ENCODE results near the gene PARVA.

DNA sequence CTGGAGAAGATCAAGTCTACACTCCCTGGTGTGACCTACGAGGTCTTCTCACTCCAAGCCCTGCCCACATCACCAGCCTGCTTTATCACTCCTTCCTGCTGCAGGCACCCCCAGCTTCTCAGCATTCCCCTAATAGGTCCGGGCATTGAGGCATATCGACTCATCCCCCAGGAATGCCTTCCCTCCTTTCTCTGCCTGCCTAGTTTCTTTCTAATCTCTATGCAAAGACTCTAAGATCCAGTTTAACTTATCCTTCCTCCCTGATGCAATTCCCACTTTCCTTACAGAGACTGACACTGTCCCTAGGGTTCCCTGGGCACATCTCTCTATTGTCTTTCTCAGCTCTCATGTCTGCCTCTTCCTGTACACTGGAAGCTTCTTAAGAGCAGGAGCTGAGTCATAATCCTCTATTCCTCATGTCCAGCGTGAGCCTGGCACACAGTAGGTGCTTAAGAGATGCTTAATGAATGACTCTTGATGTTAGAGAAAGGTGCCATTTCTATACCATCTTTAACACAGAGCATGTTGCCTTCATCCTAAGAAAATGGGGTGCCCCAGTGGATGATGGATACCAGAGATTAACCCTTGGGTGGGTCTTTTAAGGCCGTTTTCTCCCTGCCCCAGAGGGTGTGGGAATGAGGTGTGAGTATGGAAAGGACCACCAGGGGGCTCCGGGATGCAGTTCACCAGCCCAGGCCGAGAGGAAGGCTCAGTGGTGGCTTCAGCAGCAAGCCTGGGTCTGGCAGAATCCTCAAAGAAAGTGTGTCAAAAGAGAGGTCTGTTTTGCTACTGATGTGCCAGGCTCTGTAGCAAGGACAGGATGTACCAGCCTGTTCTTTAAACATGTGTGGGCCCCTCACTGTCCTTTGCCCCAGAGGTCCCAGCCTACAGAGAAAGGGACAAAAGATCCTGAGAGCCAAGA, 34.7 kb downstream of the PARVA start:
- TF ChIP-seq YY1 (IDR thresholded peaks at IDR 0.05; ENCODE audit: low read depth) (no peak), TEAD4 (IDR thresholded peaks at IDR 0.05) (no peak), RAD21 (IDR thresholded peaks at IDR 0.05; ENCODE audit: low read depth) (peak; percentile 54), EP300 (IDR thresholded peaks at IDR 0.05; ENCODE audit: borderline replicate concordance) (no peak), EGR1 (IDR thresholded peaks at IDR 0.05) (no peak), TAF1 (IDR thresholded peaks at IDR 0.05; ENCODE audit: low read depth) (no peak), NFIC (IDR thresholded peaks at IDR 0.05) (no peak), TCF12 (IDR thresholded peaks at IDR 0.05; ENCODE audit: low read depth) (no peak), CEBPB (IDR thresholded peaks at IDR 0.05) (no peak)
- TF ChIP-seq, protein P1, sequence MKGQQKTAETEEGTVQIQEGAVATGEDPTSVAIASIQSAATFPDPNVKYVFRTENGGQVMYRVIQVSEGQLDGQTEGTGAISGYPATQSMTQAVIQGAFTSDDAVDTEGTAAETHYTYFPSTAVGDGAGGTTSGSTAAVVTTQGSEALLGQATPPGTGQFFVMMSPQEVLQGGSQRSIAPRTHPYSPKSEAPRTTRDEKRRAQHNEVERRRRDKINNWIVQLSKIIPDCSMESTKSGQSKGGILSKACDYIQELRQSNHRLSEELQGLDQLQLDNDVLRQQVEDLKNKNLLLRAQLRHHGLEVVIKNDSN (IDR thresholded peaks at IDR 0.05), result no peak

All from Ishikawa (cell line).